DOHH2 (cell line): ENCODE results near the gene PLEKHM3.

ENCODE experiments used
- EZH2phosphoT487 ChIP-seq: fragments of 200-600 bp; sonication (generic); IDR thresholded peaks from 2 replicates; pipeline ENCODE4 v1.6.1; 2017; ENCODE audit warnings: borderline replicate concordance, mild to moderate bottlenecking, antibody characterized with exemption, low read length, moderate library complexity, mixed read lengths
- TF ChIP-seq, protein P1 (sequence below): fragments of 200-600 bp; sonication (generic); IDR thresholded peaks from one replicate; pipeline ENCODE4 v1.5.1; 2014; ENCODE audit warnings: antibody characterized with exemption, mild to moderate bottlenecking, low read depth, low read length; ENCODE audit not compliant: poor library complexity, severe bottlenecking

DNA sequence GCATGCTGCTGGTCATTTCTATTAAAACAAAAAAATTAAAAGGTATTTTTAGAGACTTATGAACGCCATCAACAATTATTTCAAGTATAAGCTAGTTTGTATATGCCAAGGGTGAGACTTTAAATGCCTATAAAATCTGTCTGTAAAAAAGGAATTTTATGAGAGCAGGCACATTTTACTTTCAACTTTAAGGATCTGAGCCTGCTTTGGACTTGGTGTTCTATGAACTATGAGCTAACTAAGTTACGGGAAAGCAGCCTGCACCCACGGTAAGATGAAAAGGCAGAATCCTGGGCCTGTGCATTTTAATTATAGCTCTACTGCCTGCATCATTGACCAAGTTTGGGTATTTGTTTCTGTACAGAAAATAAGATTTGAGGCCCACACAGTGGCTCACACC is 95.4 kb downstream of the PLEKHM3 start:
- TF ChIP-seq, protein P1, sequence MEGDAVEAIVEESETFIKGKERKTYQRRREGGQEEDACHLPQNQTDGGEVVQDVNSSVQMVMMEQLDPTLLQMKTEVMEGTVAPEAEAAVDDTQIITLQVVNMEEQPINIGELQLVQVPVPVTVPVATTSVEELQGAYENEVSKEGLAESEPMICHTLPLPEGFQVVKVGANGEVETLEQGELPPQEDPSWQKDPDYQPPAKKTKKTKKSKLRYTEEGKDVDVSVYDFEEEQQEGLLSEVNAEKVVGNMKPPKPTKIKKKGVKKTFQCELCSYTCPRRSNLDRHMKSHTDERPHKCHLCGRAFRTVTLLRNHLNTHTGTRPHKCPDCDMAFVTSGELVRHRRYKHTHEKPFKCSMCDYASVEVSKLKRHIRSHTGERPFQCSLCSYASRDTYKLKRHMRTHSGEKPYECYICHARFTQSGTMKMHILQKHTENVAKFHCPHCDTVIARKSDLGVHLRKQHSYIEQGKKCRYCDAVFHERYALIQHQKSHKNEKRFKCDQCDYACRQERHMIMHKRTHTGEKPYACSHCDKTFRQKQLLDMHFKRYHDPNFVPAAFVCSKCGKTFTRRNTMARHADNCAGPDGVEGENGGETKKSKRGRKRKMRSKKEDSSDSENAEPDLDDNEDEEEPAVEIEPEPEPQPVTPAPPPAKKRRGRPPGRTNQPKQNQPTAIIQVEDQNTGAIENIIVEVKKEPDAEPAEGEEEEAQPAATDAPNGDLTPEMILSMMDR: no peak
- no peak for TF ChIP-seq EZH2phosphoT487
